ENCODE measurements around the gene SORT1.

DNA sequence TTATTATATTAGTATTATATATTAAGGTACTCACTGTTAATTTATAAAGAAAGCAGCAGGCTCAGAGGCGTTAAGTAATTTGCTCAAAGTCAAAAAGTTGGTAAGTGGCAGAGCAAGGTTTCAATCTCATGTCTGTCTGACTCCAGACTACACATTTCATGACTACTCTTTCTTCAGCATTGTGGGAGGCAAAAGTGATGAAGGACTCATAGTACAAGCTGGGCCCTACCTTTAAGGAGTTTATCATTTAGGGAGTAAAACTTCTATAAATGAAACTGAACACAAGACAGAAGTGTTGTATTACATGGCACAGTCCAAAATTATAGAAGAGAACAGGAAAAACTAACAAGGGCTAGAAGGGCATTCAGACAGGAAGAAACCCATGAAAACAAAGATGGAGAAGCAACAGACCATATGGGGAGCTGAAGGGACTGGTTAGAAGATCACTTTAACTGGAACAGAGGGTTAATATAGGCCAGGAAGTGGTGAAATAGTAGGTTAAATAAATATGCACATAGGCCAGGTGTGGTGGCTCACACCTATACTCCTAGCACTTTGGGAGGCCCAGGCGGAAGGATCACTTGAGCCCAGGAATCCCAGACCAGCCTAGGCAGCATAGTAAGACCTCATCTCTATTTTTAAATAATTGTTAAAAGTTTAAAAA, 11.5 kb downstream of the SORT1 start:
- TF ChIP-seq, protein P1, sequence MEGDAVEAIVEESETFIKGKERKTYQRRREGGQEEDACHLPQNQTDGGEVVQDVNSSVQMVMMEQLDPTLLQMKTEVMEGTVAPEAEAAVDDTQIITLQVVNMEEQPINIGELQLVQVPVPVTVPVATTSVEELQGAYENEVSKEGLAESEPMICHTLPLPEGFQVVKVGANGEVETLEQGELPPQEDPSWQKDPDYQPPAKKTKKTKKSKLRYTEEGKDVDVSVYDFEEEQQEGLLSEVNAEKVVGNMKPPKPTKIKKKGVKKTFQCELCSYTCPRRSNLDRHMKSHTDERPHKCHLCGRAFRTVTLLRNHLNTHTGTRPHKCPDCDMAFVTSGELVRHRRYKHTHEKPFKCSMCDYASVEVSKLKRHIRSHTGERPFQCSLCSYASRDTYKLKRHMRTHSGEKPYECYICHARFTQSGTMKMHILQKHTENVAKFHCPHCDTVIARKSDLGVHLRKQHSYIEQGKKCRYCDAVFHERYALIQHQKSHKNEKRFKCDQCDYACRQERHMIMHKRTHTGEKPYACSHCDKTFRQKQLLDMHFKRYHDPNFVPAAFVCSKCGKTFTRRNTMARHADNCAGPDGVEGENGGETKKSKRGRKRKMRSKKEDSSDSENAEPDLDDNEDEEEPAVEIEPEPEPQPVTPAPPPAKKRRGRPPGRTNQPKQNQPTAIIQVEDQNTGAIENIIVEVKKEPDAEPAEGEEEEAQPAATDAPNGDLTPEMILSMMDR (conservative IDR thresholded peaks at IDR 0.05; ENCODE audit: low read depth, low read length), result no peak
- TF ChIP-seq RAD21 (IDR thresholded peaks at IDR 0.05; ENCODE audit: low read length) (no peak), CEBPB (IDR thresholded peaks at IDR 0.05; ENCODE audit: low read depth, low read length) (no peak), MAFK (IDR thresholded peaks at IDR 0.05; ENCODE audit: low read depth, low read length) (no peak), FOS (IDR thresholded peaks at IDR 0.05; ENCODE audit: low read depth, low read length) (no peak), CHD1 (IDR thresholded peaks at IDR 0.05; ENCODE audit: low read depth, low read length) (no peak), POLR2A (IDR thresholded peaks at IDR 0.05; ENCODE audit: low read depth, low read length) (no peak)
- TF ChIP-seq, protein P2, sequence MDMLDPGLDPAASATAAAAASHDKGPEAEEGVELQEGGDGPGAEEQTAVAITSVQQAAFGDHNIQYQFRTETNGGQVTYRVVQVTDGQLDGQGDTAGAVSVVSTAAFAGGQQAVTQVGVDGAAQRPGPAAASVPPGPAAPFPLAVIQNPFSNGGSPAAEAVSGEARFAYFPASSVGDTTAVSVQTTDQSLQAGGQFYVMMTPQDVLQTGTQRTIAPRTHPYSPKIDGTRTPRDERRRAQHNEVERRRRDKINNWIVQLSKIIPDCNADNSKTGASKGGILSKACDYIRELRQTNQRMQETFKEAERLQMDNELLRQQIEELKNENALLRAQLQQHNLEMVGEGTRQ (IDR thresholded peaks at IDR 0.05; ENCODE audit: low read depth, low read length), result no peak
